GM23248 (cell line): ENCODE data around the gene TRIM27. TPM values are rescaled to one million over a fixed set of nuclear protein-coding genes. Genes with fewer than 3 reads are reported as not detected.
"Not testable (repeated sequence)": the region's sequence is repeated elsewhere in the genome, so short reads cannot be mapped to it uniquely, and the experiment has no call there.

Source experiments
- DNase-seq: peaks from one replicate; pipeline ENCODE4 v3.0.0-alpha.2; 2015
- H2AFZ ChIP-seq: fragments of 200-600 bp; sonication (generic); 2 replicates; pipeline ENCODE4 v1.6.1; 2016; ENCODE audit warnings: antibody characterized with exemption
- H3F3A ChIP-seq: fragments of 200-600 bp; sonication (generic); 2 replicates; pipeline ENCODE4 v1.6.1; 2016; ENCODE audit warnings: mild to moderate bottlenecking, antibody characterized with exemption, mixed run types; ENCODE audit not compliant: insufficient read depth
- H3K27ac ChIP-seq: fragments of 200-600 bp; sonication (generic); 2 replicates; pipeline ENCODE4 v1.5.1; 2016; ENCODE audit warnings: mild to moderate bottlenecking
- H3K27me3 ChIP-seq: fragments of 200-600 bp; sonication (generic); replicated peaks from 2 replicates; pipeline ENCODE4 v1.6.1; 2016; ENCODE audit warnings: mild to moderate bottlenecking; ENCODE audit not compliant: insufficient read depth
- H3K36me3 ChIP-seq: fragments of 200-600 bp; sonication (generic); 2 replicates; pipeline ENCODE4 v1.6.1; 2016; ENCODE audit warnings: low read depth, mild to moderate bottlenecking
- H3K4me1 ChIP-seq: fragments of 200-600 bp; sonication (generic); 2 replicates; pipeline ENCODE4 v1.6.1; 2016; ENCODE audit warnings: mild to moderate bottlenecking; ENCODE audit not compliant: insufficient read depth
- H3K4me2 ChIP-seq: fragments of 200-600 bp; sonication (generic); one replicate; pipeline ENCODE4 v1.6.1; 2016; ENCODE audit warnings: mild to moderate bottlenecking; ENCODE audit not compliant: unreplicated experiment
- H3K4me3 ChIP-seq: fragments of 200-600 bp; sonication (generic); 2 replicates; pipeline ENCODE4 v1.5.1; 2016; ENCODE audit warnings: mild to moderate bottlenecking
- H3K79me2 ChIP-seq: fragments of 200-600 bp; sonication (generic); 2 replicates; pipeline ENCODE4 v1.6.1; 2016; ENCODE audit warnings: mild to moderate bottlenecking; ENCODE audit not compliant: insufficient read depth
- H3K9ac ChIP-seq: fragments of 200-600 bp; sonication (generic); 2 replicates; pipeline ENCODE4 v1.6.1; 2016; ENCODE audit warnings: mild to moderate bottlenecking
- H3K9me2 ChIP-seq: fragments of 200-600 bp; sonication (generic); 2 replicates; pipeline ENCODE4 v1.6.1; 2016; ENCODE audit warnings: mixed run types, mild to moderate bottlenecking, moderate library complexity; ENCODE audit not compliant: insufficient read depth
- H3K9me3 ChIP-seq: fragments of 200-600 bp; sonication (generic); one replicate; pipeline ENCODE4 v1.6.1; 2017; ENCODE audit warnings: low read depth
- H4K20me1 ChIP-seq: fragments of 200-600 bp; sonication (generic); 2 replicates; pipeline ENCODE4 v1.6.0; 2016; ENCODE audit not compliant: insufficient read depth
- EZH2 ChIP-seq: fragments of 200-600 bp; sonication (generic); IDR thresholded peaks from 2 replicates; pipeline ENCODE4 v1.6.1; 2018; ENCODE audit warnings: antibody characterized with exemption, mild to moderate bottlenecking; ENCODE audit not compliant: insufficient read depth, poor library complexity, severe bottlenecking
- EZH2phosphoT487 ChIP-seq: fragments of 200-600 bp; sonication (generic); IDR thresholded peaks from 2 replicates; pipeline ENCODE4 v1.6.1; 2018; ENCODE audit warnings: antibody characterized with exemption, moderate library complexity, mild to moderate bottlenecking, low read depth; ENCODE audit not compliant: insufficient read depth
- WGBS, 2 experiments: methylation state at CpG; one replicate each; pipeline ENCODE4 v1.1.6; 2015 to 2017; ENCODE audit warnings: low lambda C conversion rate in 2 of 2, low coverage in 1 of 2; ENCODE audit errors: missing lambda C conversion rate in 2 of 2; 5-methylcytosine and 5-hydroxymethylcytosine counted together
- in situ Hi-C: fragments of 300-500 bp; cut with MboI; formaldehyde crosslinking; loops from 2 replicates; pipeline ENCODE4 v1.15.0; 2020
- polyA plus RNA-seq: library from polyadenylated mRNA; unstranded; fragments of >200 nt; fragmentation: Nextera tagmentation; extraction: Ambion mirVana; gene quantifications from 2 replicates; pipeline ENCODE4 v1.2.1, GENCODE V29; 2016
- total RNA-seq: library from RNA; depleted of rRNA; stranded (reverse); fragments of >200 nt; shearing (Covaris generic); gene quantifications from 2 replicates; pipeline ENCODE4 v1.2.3, GENCODE V29; 2014

Gene TRIM27
- total and polyA plus RNA-seq, 2 experiments from 2014 or later: 40.2 to 67.7 TPM

- Histone ChIP-seq H3F3A (no peaks in the 10 kb centered on the region), H3K4me2 (no peak overlapping the region), H3K9ac (no peak overlapping the region), H3K9me2 (no peaks in the 10 kb centered on the region), H3K4me3 (no peak overlapping the region), H3K4me1 (no peaks in the 10 kb centered on the region), H4K20me1 (no peaks in the 10 kb centered on the region), H3K9me3 (no peaks in the 10 kb centered on the region), H2AFZ (no peak overlapping the region), H3K36me3 (no peaks in the 10 kb centered on the region), H3K27ac (no peak overlapping the region), H3K27me3 (no peaks in the 10 kb centered on the region), H3K79me2 (no peaks in the 10 kb centered on the region)
- no peak for TF ChIP-seq EZH2phosphoT487
- TF ChIP-seq EZH2: no peak
- WGBS, 2 experiments: 61 to 63% methylated on average over 4 of the region's 4 CpGs
- DNase-seq: no peak
- in situ Hi-C loops: no loop called here
Measured at GRCh38 chr6:28960846-28961500, 37.2 kb upstream of the TRIM27 start.

GRCh38 chr6:28958561-28959243 lies 34.9 kb upstream of the TRIM27 start:
- in situ Hi-C loops, H3K36me3 ChIP-seq, H3K4me2 ChIP-seq, H2AFZ ChIP-seq, H3K27me3 ChIP-seq, H3F3A ChIP-seq, H3K9me2 ChIP-seq, H3K4me3 ChIP-seq, H3K27ac ChIP-seq, DNase-seq, H3K9ac ChIP-seq, H3K4me1 ChIP-seq, H3K9me3 ChIP-seq, H3K79me2 ChIP-seq, H4K20me1 ChIP-seq: not testable (repeated sequence)
- 56 to 58% methylated on average over 13 of the region's 13 CpGs for WGBS, 2 experiments

- H4K20me1 ChIP-seq, H2AFZ ChIP-seq, H3K4me2 ChIP-seq, in situ Hi-C loops, H3K9ac ChIP-seq, H3F3A ChIP-seq, H3K27me3 ChIP-seq, H3K4me3 ChIP-seq, DNase-seq, H3K9me3 ChIP-seq, H3K36me3 ChIP-seq, H3K9me2 ChIP-seq, H3K4me1 ChIP-seq, H3K79me2 ChIP-seq, H3K27ac ChIP-seq: not testable (repeated sequence)
- 70 to 81% methylated on average over 11 to 15 of the region's 24 CpGs for WGBS, 2 experiments
Measured at GRCh38 chr6:28957795-28958314, 34.1 kb upstream of the TRIM27 start.

GRCh38 chr6:28956331-28956730 lies 32.5 kb upstream of the TRIM27 start:
- Histone ChIP-seq H3K79me2 (no peaks in the 10 kb centered on the region), H3K9me3 (no peaks in the 10 kb centered on the region), H3K9ac (no peak overlapping the region), H3K4me3 (no peak overlapping the region), H4K20me1 (no peaks in the 10 kb centered on the region), H3K9me2 (no peaks in the 10 kb centered on the region), H3K27me3 (no peaks in the 10 kb centered on the region; the same call in 1 of the 2 replicates), H3K4me1 (no peaks in the 10 kb centered on the region), H2AFZ (peak overlapping the region; percentile 7; the same call in 1 of the 2 replicates), H3K27ac (no peak overlapping the region), H3K4me2 (no peak overlapping the region), H3K36me3 (no peaks in the 10 kb centered on the region), H3F3A (peaks cover 10% of the 10 kb centered on the region; the same call in 1 of the 2 replicates)
- 72 to 75% methylated on average over 3 of the region's 3 CpGs for WGBS, 2 experiments
- no peak for DNase-seq
- TF ChIP-seq EZH2phosphoT487 (no peak), EZH2 (no peak)
- in situ Hi-C loops: no loop called here
